RWPE1 (cell line): Measurements from ENCODE around the gene VAV1.

ENCODE experiments used
- CTCF ChIA-PET: fragments of 350-600 bp; sonication (Branson Sonifier 250); formaldehyde crosslinking; extraction: SDS; loops from one replicate; lab custom pipeline; 2021; lab: Yijun Ruan, JAX
- POLR2A ChIA-PET: fragments of 400-600 bp; formaldehyde crosslinking; extraction: SDS; loops from one replicate; lab custom pipeline; 2020; ENCODE audit warnings: antibody characterized with exemption; ENCODE audit not compliant: low non-redundant PET; lab: Yijun Ruan, JAX
- DNase-seq: peaks from one replicate; pipeline ENCODE4 v3.0.0; 2012; ENCODE audit warnings: low spot score
- H3K27ac ChIP-seq: fragments of 450-650 bp; 2 replicates; pipeline ENCODE4 v1.5.1; 2017
- TF ChIP-seq, protein P1 (sequence below): fragments of 450-650 bp; conservative IDR thresholded peaks from 2 replicates; pipeline ENCODE4 v1.5.1; 2017; ENCODE audit warnings: low read depth, mild to moderate bottlenecking

The VAV1 gene

DNA sequence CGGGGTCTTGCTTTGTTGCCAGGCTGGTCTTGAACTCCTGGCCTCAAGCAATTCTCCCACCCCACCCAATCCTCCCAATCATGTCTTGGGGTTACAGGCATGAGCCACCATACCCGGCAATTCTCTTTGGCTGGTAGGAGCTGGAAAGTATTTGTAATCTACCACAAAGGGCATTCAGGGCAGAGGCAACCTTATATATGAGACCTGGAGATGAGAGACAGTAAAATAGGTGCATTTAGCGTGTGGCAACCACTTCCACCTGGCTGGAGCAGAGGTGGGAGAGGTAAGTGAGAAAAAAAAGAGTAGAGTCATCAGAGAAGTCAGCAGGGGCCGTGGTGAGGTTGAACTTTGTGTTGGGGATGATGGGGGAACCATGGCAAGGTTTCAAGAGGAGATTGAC lies 36.8 kb downstream of the VAV1 start:
- DNase-seq: no peak
- H3K27ac ChIP-seq: no peak overlapping the region
- POLR2A ChIA-PET: no interaction called here
- CTCF ChIA-PET: no interaction called here
- TF ChIP-seq, protein P1, sequence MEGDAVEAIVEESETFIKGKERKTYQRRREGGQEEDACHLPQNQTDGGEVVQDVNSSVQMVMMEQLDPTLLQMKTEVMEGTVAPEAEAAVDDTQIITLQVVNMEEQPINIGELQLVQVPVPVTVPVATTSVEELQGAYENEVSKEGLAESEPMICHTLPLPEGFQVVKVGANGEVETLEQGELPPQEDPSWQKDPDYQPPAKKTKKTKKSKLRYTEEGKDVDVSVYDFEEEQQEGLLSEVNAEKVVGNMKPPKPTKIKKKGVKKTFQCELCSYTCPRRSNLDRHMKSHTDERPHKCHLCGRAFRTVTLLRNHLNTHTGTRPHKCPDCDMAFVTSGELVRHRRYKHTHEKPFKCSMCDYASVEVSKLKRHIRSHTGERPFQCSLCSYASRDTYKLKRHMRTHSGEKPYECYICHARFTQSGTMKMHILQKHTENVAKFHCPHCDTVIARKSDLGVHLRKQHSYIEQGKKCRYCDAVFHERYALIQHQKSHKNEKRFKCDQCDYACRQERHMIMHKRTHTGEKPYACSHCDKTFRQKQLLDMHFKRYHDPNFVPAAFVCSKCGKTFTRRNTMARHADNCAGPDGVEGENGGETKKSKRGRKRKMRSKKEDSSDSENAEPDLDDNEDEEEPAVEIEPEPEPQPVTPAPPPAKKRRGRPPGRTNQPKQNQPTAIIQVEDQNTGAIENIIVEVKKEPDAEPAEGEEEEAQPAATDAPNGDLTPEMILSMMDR: no peak

DNA sequence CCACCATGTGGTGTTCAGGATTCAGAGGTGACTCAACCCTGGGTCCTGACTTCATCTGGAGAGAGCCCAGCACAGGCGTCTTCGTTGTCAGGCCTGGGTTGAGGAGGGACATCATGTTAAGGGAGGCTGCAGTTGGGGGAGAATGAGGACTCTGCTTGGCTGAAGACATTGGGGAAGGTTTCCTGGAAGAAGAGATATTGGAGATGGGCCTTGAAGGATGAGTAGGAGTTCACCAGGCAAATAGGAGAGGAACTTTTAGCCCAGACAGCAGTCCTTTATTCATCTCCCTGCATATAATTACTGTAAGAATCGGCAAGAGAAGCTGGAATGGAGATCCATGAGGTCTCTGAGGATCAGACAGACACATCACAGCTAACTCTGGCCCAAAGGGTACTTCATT lies 38.9 kb downstream of the VAV1 start:
- TF ChIP-seq, protein P1: no peak
- CTCF ChIA-PET: interaction anchor here (0.8 kb wide), 1 partner anchor 52 kb away, joined by 5 read pairs; no protein-coding TSS in a partner anchor
- DNase-seq: no peak
- H3K27ac ChIP-seq: no peak overlapping the region
- POLR2A ChIA-PET: no interaction called here

DNA sequence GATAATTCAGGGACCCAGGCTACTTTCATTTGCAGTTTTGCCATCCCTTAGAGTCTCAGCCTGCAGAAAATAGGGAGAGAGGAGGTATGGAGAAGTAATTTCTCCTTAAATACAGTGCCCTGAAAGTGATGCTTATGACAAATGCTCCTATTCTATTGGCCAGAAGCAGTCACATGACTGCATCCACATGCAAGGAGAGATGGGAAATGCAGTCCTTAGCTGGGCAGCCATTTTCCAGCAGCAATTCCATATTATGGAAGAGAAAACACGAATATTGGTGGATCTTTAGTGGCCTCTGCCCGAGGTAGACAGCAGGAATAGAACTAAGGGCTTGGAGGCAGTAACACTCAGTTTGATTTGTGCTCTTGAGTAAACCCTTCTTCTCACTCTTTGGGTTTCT lies 39.4 kb downstream of the VAV1 start:
- TF ChIP-seq, protein P1: no peak
- ChIA-PET CTCF (interaction anchor here (0.7 to 0.8 kb wide), 2 partner anchors 51 to 778 kb away, joined by 4 to 5 read pairs; no protein-coding TSS in a partner anchor), POLR2A (no interaction called here)
- DNase-seq: peak; percentile 73
- no peak overlapping the region for H3K27ac ChIP-seq

DNA sequence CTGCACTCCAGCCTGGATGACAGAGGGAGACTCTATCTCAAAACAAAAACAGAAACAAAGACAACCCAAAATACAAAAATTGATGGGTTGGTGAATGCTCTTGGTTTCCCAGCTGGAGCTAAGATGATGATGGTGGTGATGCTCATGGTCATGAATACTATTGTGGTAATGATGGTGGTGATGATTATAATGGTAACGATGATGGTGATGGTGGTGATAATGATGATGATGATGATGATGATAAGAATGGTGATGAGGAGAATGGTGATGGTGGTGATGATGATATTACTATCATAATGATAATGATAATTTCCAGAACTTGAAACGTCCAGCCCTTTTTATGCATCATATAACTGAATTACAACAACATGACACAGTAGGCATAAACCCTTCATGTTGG lies 40.1 kb downstream of the VAV1 start:
- TF ChIP-seq, protein P1: no peak

DNA sequence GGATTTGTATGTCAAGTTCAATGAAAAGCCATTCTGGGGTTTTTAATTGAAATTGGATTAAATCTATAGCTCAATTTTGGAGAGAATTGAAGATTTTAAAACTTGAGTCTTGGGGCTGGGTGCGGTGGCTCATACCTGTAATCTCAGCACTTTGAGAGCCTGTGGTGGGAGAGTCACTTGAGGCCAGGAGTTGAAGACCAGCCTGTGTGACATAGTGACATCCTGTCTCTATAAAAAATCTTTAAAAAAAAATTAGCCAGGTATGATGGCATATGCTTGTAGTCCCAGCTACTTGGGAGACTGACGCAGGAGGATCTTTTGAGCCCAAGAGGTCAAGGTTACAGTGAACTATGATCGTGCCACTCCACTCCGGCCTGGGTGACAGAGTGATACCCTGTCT lies 41.2 kb downstream of the VAV1 start:
- TF ChIP-seq, protein P1: no peak
- ChIA-PET POLR2A (no interaction called here), CTCF (interaction anchor here (0.7 kb wide), 1 partner anchor 20 kb away, joined by 4 read pairs; no protein-coding TSS in a partner anchor)
- H3K27ac ChIP-seq: no peak overlapping the region
- no peak for DNase-seq

More for the DNA sequence above, 40.1 kb downstream of the VAV1 start:
- no peak for DNase-seq
- no peak overlapping the region for H3K27ac ChIP-seq
- ChIA-PET POLR2A (no interaction called here), CTCF (interaction anchor here (0.7 kb wide), 1 partner anchor 777 kb away, joined by 4 read pairs; no protein-coding TSS in a partner anchor)

DNA sequence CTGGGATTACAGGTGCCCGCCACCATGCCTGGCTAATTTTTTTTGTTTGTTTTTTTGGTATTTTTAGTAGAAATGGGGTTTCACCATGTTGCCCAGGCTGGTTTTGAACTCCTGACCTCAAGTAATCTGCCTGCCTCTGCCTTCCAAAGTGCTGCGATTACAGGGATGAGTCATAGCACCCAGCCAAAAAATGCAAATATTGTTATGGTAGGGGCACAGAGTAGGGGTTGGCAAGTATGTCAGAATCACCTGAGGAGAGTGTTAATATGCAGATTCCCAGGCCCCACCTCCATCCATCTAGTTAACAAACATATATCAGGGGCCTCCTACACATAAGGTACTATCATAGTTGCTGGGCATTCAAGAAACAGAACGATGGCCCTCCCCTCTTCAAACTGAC lies 44.7 kb downstream of the VAV1 start:
- no peak for DNase-seq
- TF ChIP-seq, protein P1: no peak
- no peak overlapping the region for H3K27ac ChIP-seq
- CTCF ChIA-PET: no interaction called here
- POLR2A ChIA-PET: no interaction called here
